ENCODE results near the gene TOP1.

DNA sequence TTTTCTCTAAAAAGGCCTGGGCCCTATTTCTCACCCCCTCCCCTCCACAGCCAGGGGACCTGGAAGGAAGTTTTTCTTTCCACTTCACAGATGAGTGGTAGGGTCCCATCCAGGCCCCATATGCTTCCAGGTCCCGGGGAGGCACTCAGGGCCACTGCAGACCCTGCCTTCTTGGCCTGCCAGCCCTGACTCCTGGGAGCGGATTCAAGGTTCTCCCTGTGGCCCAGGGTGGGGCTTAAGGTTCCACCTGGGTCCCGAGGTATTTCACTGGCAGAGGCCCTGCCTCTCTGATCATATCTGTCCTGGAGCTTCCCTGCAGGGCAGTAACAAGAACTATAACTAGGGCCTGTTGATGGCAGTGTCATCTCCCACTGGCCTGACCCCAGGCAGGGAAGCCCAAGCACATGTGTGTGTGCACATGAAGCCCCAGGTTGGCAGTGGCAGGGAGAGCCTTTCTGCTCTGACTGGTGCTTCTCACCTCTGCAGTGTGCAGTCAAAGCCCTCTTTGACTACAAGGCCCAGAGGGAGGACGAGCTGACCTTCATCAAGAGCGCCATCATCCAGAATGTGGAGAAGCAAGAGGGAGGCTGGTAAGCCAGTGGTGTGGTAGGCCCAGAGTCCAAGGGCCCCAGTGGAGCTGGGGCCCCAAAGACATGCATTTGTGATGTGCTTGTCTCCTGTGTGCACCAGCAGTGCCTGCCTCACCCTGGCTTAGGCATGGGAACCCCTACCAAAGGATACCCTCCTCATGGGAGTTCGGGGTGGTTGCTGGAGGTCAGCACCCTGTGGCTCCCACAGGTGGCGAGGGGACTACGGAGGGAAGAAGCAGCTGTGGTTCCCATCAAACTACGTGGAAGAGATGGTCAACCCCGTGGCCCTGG is 139.9 kb downstream of the TOP1 start:
- TF ChIP-seq, protein P1, sequence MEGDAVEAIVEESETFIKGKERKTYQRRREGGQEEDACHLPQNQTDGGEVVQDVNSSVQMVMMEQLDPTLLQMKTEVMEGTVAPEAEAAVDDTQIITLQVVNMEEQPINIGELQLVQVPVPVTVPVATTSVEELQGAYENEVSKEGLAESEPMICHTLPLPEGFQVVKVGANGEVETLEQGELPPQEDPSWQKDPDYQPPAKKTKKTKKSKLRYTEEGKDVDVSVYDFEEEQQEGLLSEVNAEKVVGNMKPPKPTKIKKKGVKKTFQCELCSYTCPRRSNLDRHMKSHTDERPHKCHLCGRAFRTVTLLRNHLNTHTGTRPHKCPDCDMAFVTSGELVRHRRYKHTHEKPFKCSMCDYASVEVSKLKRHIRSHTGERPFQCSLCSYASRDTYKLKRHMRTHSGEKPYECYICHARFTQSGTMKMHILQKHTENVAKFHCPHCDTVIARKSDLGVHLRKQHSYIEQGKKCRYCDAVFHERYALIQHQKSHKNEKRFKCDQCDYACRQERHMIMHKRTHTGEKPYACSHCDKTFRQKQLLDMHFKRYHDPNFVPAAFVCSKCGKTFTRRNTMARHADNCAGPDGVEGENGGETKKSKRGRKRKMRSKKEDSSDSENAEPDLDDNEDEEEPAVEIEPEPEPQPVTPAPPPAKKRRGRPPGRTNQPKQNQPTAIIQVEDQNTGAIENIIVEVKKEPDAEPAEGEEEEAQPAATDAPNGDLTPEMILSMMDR (conservative IDR thresholded peaks at IDR 0.05; ENCODE audit: low read depth, low read length): no peak
- TF ChIP-seq EZH2 (IDR thresholded peaks at IDR 0.05; ENCODE audit: borderline replicate concordance, low read depth, low read length, poor library complexity, severe bottlenecking): no peak
